ENCODE measurements around the gene RABAC1. TPM values are rescaled to one million over a fixed set of nuclear protein-coding genes. Genes with fewer than 3 reads are reported as not detected.
A peak's percentile ranks its signal among the peaks of the same experiment; 100 is the strongest.

RABAC1 gene
- total and polyA plus RNA-seq, 9 of the 15 experiments (the other 6 are each of a cell fraction or from before 2014, with no cell fraction given), result 2.4 to 28.1 (median 9.3) TPM

DNA sequence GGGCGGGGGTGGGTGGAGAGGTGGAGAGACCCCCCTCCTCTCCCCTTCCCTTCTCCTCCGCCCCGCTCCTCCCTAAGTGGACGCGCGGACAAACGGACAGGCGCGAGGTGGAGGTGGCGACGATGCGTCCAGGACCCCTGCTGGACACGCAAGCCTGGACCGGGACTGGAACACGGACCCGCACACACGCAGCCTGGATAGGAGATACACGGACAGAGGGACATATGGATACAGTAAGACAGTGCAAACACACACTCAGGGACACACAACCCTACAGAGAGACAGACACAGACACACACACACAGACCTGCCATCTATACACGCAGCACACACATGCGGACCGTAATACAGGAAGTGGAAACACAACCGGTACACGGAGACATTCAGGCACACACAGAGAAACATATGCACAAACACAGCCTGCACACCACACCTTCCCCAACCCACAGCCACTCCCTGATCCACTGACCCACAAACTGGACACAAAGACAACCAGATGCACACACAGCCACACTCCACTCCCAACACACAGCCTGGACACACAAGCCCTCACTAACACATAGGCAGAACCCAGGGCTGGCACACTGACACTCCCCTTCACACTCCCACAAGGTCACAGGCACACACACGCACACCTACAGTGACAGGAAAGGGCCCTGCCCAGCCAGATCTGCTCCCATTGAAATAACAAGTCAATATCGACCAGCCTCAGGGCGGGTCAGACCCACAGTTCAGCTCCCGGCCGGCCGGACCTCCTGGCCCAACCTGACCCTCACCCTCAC is 30.2 kb downstream of the RABAC1 start (continued):
- TF ChIP-seq, protein P1, sequence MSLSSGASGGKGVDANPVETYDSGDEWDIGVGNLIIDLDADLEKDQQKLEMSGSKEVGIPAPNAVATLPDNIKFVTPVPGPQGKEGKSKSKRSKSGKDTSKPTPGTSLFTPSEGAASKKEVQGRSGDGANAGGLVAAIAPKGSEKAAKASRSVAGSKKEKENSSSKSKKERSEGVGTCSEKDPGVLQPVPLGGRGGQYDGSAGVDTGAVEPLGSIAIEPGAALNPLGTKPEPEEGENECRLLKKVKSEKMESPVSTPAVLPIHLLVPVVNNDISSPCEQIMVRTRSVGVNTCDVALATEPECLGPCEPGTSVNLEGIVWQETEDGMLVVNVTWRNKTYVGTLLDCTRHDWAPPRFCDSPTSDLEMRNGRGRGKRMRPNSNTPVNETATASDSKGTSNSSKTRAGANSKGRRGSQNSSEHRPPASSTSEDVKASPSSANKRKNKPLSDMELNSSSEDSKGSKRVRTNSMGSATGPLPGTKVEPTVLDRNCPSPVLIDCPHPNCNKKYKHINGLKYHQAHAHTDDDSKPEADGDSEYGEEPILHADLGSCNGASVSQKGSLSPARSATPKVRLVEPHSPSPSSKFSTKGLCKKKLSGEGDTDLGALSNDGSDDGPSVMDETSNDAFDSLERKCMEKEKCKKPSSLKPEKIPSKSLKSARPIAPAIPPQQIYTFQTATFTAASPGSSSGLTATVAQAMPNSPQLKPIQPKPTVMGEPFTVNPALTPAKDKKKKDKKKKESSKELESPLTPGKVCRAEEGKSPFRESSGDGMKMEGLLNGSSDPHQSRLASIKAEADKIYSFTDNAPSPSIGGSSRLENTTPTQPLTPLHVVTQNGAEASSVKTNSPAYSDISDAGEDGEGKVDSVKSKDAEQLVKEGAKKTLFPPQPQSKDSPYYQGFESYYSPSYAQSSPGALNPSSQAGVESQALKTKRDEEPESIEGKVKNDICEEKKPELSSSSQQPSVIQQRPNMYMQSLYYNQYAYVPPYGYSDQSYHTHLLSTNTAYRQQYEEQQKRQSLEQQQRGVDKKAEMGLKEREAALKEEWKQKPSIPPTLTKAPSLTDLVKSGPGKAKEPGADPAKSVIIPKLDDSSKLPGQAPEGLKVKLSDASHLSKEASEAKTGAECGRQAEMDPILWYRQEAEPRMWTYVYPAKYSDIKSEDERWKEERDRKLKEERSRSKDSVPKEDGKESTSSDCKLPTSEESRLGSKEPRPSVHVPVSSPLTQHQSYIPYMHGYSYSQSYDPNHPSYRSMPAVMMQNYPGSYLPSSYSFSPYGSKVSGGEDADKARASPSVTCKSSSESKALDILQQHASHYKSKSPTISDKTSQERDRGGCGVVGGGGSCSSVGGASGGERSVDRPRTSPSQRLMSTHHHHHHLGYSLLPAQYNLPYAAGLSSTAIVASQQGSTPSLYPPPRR (CRISPR knock-in tag; IDR thresholded peaks at IDR 0.05; ENCODE audit: borderline replicate concordance), result no peak
- peak; percentile 88 for TF ChIP-seq MTA1 (IDR thresholded peaks at IDR 0.05; ENCODE audit: borderline replicate concordance)
- no peak for TF ChIP-seq MTF1 (CRISPR knock-in tag; IDR thresholded peaks at IDR 0.05; ENCODE audit: borderline replicate concordance)
- no peak for TF ChIP-seq NEUROD1 (IDR thresholded peaks at IDR 0.05; ENCODE audit: borderline replicate concordance, low read depth, low read length, partially characterized antibody)
- no peak for TF ChIP-seq NR4A1 (CRISPR knock-in tag; IDR thresholded peaks at IDR 0.05)
- TF ChIP-seq NR4A1 (tag; IDR thresholded peaks at IDR 0.05), result peak; percentile 63; the same call in 1 of the 2 replicates
- 0 out of 2 replicates have a peak, but pooled peaks have one; percentile 9 for TF ChIP-seq MXI1 (IDR thresholded peaks at IDR 0.05; ENCODE audit: low read depth, low read length)
- TF ChIP-seq, protein P2, sequence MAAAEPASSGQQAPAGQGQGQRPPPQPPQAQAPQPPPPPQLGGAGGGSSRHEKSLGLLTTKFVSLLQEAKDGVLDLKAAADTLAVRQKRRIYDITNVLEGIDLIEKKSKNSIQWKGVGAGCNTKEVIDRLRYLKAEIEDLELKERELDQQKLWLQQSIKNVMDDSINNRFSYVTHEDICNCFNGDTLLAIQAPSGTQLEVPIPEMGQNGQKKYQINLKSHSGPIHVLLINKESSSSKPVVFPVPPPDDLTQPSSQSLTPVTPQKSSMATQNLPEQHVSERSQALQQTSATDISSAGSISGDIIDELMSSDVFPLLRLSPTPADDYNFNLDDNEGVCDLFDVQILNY (CRISPR knock-in tag; IDR thresholded peaks at IDR 0.05), result no peak
- no peak for TF ChIP-seq FOXJ2 (tag; IDR thresholded peaks at IDR 0.05)
